MV-4-11 (cell line): Measurements from ENCODE around the gene ENG.
A peak's percentile ranks its signal among the peaks of the same experiment; 100 is the strongest.
"Not testable (repeated sequence)": the region's sequence is repeated elsewhere in the genome, so short reads cannot be mapped to it uniquely, and the experiment has no call there.

Source experiments
- DNase-seq: peaks from one replicate; lab custom pipeline; 2025; lab: John Stamatoyannopoulos, UW

The ENG gene

GRCh38 chr9:127854184-127854806, at the start of gene ENG:
Gene ENG, minus strand, starts transcription at chr9:127854658. Its CDS starts 303 bp downstream, at chr9:127854355.
- peak; percentile 30 for DNase-seq

- no peak for DNase-seq
Observed at GRCh38 chr9:127903557-127904475, 49.4 kb upstream of the ENG start.

- DNase-seq, result peak; percentile 58
Observed at GRCh38 chr9:127899128-127899943, 44.9 kb upstream of the ENG start, which contains the start of gene ST6GALNAC6. Gene ST6GALNAC6, minus strand, starts transcription at chr9:127899603. Its CDS starts 1,622 bp downstream, at chr9:127897981.

GRCh38 chr9:127898433-127899127, 44.1 kb upstream of the ENG start:
- no peak for DNase-seq

- peak; percentile 89 for DNase-seq
Observed at GRCh38 chr9:127897193-127897692, 42.8 kb upstream of the ENG start.

GRCh38 chr9:127896395-127897192, 42.1 kb upstream of the ENG start:
- no peak for DNase-seq

- DNase-seq, result no peak
Observed at GRCh38 chr9:127895811-127896210, 41.4 kb upstream of the ENG start.

GRCh38 chr9:127893392-127893791, 38.9 kb upstream of the ENG start:
- DNase-seq, result no peak

GRCh38 chr9:127892831-127893230, 38.4 kb upstream of the ENG start:
- DNase-seq, result no peak

- DNase-seq, result no peak
Observed at GRCh38 chr9:127890053-127890452, 35.6 kb upstream of the ENG start.

GRCh38 chr9:127887792-127888191, 33.3 kb upstream of the ENG start:
- DNase-seq, result peak; percentile 27

GRCh38 chr9:127886401-127886972, 32.0 kb upstream of the ENG start:
- DNase-seq, result no peak

- no peak for DNase-seq
Observed at GRCh38 chr9:127885508-127886281, 31.2 kb upstream of the ENG start.

- DNase-seq, result no peak
Observed at GRCh38 chr9:127884976-127885490, 30.6 kb upstream of the ENG start.

GRCh38 chr9:127884427-127884911, 30.0 kb upstream of the ENG start:
- DNase-seq, result no peak

- DNase-seq, result no peak
Observed at GRCh38 chr9:127883959-127884358, 29.5 kb upstream of the ENG start.

GRCh38 chr9:127881715-127882114, 27.3 kb upstream of the ENG start:
- not testable (repeated sequence) for DNase-seq

- DNase-seq, result peak; percentile 24
Observed at GRCh38 chr9:127880143-127880542, 25.7 kb upstream of the ENG start.
